ENCODE data around the gene SNAPC4. TPM values are rescaled to one million over a fixed set of nuclear protein-coding genes. Genes with fewer than 3 reads are reported as not detected.

Gene SNAPC4
- total and polyA plus RNA-seq, 3 donors from 2014 or later = 21.2 to 35.9 (median 29.5) TPM

DNA sequence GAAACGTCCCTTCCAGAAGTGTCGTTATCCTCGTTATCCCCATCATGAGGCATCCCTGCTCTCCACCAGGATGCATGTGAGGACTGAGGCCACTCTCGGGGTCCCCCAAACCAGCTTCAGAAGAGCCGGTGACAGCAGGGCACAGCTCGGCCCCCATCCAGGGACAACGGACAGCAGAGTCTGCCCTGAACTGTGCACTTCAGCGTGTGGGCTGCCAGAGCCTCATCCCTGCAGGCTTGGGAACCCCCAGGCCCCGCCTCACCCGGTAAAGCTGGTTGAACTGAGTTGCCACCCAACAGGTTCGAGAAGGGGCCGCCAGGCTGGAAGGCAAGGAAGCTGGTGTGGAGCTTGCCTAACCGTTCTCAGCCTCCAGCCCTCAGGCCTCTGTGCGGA is 25.8 kb downstream of the SNAPC4 start:
- intact Hi-C loops (cut with DNase I; ENCODE audit: low total_unique reads) = no loop called here
- no peak overlapping the region for H3K4me3 ChIP-seq
- no peaks in the 10 kb centered on the region for H3K27me3 ChIP-seq
- TF ChIP-seq POLR2A (IDR thresholded peaks at IDR 0.05) (no peak), CTCF (IDR thresholded peaks at IDR 0.05) (no peak)
- 88 to 91% methylated on average over 9 to 14 of the region's 14 CpGs for WGBS, 2 donors
- H3K27ac ChIP-seq = no peak overlapping the region
- DNase-seq = no peak
- H3K4me1 ChIP-seq = peaks cover 8% of the 10 kb centered on the region
- H3K36me3 ChIP-seq (ENCODE audit: low read depth, missing control alignments) = no peaks in the 10 kb centered on the region
- H3K9me3 ChIP-seq = no peaks in the 10 kb centered on the region

DNA sequence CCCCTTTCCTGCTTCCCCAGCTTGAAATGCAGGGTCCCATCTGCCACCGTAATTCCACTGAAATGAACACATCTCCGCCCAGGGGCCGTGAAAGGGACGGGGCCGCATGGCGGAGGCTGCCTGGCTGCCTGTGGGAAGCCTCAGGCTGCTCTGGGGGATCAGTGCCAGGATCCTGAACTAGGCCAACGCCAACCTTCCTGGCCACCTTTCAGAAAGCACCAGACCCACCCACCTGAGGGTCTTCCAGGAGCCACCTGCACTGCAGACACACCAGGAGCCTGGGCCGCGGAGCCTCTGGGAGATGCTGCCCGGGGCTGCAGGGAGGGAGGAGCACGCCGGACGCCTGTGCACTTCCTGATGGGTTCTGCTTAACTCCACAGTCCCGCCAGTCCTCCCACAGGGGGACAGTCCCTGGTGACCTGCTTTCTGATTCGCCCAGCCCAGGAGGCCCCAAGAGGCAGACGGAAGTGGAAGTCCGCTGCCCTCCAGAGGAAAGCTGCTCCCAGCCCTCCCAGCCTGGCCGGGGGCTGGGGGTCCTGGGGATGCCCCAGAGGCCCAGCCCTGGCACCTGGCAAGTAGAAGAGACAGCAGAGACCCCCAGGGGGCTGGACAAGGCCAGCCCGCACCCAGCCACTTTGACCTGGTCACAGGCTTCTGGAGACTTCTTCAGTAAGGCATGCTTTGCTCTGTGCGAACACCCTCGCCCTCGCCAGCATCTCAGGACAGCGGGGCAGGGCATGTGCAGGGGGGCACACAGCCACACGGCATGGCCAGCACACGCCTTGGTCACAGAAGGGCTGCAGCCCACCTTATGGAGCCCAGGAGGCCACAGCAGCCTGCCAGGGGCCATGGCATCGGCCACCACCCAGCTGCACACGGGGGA is 26.4 kb downstream of the SNAPC4 start, which contains the start of gene CARD9:
CARD9 (minus strand) TSS at position 370 of the 883 bp plus-strand sequence. CDS start 1,591 bp downstream, outside the sequence.
- TF ChIP-seq CTCF (IDR thresholded peaks at IDR 0.05) (no peak), POLR2A (IDR thresholded peaks at IDR 0.05) (no peak)
- H3K36me3 ChIP-seq (ENCODE audit: low read depth, missing control alignments) = no peaks in the 10 kb centered on the region
- no peak within 1 kb of the TSS for H3K27ac ChIP-seq
- DNase-seq = no peak
- 85 to 94% methylated on average over 9 to 27 of the region's 27 CpGs for WGBS, 2 donors
- H3K4me1 ChIP-seq = peaks cover 8% of the 10 kb centered on the region
- intact Hi-C loops (cut with DNase I; ENCODE audit: low total_unique reads) = no loop called here
- H3K4me3 ChIP-seq = no peak within 1 kb of the TSS
- H3K27me3 ChIP-seq = no peaks in the 10 kb centered on the region
- H3K9me3 ChIP-seq = no peaks in the 10 kb centered on the region

GRCh38 chr9:136372561-136373299 is 27.2 kb downstream of the SNAPC4 start:
- intact Hi-C loops (cut with DNase I; ENCODE audit: low total_unique reads) = no loop called here
- H3K9me3 ChIP-seq = no peaks in the 10 kb centered on the region
- no peak overlapping the region for H3K27ac ChIP-seq
- H3K27me3 ChIP-seq = no peaks in the 10 kb centered on the region
- TF ChIP-seq CTCF (IDR thresholded peaks at IDR 0.05) (no peak), POLR2A (IDR thresholded peaks at IDR 0.05) (no peak)
- WGBS, 2 donors = 37 to 57% methylated on average over 5 to 21 of the region's 21 CpGs
- peak; percentile 51 for DNase-seq
- no peak overlapping the region for H3K4me3 ChIP-seq
- peaks cover 8% of the 10 kb centered on the region for H3K4me1 ChIP-seq
- H3K36me3 ChIP-seq (ENCODE audit: low read depth, missing control alignments) = no peaks in the 10 kb centered on the region

- WGBS, 2 donors = 89 to 93% methylated on average over 3 to 21 of the region's 21 CpGs
- no peaks in the 10 kb centered on the region for H3K36me3 ChIP-seq (ENCODE audit: low read depth, missing control alignments)
- TF ChIP-seq CTCF (IDR thresholded peaks at IDR 0.05) (no peak), POLR2A (IDR thresholded peaks at IDR 0.05) (no peak)
- no peak for DNase-seq
- no peaks in the 10 kb centered on the region for H3K9me3 ChIP-seq
- H3K27me3 ChIP-seq = no peaks in the 10 kb centered on the region
- H3K27ac ChIP-seq = no peak overlapping the region
- intact Hi-C loops (cut with DNase I; ENCODE audit: low total_unique reads) = no loop called here
- H3K4me3 ChIP-seq = no peak overlapping the region
- H3K4me1 ChIP-seq = peaks cover 8% of the 10 kb centered on the region
Observed at GRCh38 chr9:136372006-136372405, 28.0 kb downstream of the SNAPC4 start.

Data from testis (tissue), 3 donors.